Smooth muscle cell of the brain vasculature (primary cell): ENCODE measurements around the gene MAP7.

Experiments used
- DNase-seq: peaks from one replicate; pipeline ENCODE4 v3.0.0-alpha.2; 2012; ENCODE audit warnings: low read depth, low spot score

Gene MAP7

DNA sequence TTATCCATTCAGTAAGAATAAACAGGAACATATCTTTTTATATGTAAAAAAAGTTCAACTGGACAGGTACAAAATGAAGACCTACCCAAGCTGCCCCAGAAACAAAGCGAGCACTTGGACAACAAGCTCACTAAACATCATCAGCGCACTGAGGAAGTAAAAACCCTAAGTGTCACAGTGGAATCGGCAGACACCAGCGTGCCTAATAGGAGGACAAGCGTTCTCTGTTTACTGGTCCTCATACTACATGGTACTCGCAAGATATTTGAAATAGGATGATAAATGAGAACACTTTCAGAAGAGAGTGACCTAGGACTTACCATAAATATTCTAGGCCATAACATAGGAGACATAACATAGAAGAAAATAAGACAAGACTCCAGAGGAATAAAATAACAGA lies 18.2 kb downstream of the MAP7 start:
- no peak for DNase-seq

DNA sequence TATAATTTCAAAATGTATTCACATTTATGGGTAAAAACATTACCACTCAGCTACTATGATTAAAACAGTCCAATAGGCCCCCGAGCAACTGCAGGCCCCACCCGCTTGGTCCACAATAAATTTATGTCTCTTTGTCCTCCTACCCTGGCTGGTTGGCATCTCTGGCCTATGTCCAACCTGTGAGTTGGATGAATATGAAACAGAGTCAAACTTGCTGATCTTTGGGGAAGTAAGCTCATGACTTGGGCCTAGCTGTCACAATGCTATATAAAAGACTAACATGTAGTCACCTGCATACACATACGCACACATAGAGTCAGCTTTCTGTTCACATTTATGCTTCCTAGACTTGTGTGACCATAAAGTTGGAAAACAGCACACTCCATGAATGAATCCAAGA lies 20.5 kb downstream of the MAP7 start:
- no peak for DNase-seq

- DNase-seq = no peak
Measured at GRCh38 chr6:136528477-136528876, 21.7 kb downstream of the MAP7 start.

DNA sequence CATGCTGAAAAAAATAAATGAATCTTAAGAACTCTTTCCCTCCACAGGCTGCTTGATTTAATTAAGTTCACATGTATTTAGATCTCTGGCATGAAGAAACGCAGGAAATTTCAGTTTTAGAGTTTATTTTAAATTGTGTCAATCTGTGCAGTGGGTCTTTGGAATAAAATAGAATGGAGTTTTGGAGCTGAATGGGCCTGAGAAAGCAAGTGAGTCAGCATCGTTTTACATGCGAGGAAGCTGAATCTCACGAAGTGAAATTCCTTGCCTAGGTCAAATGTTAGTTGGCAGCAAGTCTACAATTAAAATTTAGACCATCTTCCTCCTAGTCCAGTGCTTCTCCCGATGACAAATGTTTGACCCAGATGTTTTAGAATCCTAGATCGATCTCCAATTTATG lies 22.4 kb downstream of the MAP7 start:
- no peak for DNase-seq

DNA sequence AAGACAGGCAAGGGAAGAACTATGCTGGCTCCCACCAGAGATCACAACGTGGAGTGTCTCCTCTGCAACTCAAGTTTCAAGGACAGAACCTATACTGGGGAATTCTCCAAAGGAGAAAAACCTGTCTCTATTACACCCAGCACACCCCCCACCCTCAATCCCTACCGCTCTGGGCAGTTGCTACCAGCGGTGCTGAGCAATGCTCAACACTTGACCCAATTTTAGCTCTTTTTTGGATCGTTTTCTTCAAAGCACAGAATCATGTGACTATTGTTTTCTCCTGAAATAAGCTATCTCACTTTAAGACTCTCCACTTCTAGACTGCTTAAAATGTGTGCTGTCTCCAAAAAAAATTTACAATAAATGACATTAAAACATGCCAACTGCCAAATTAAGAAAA lies 23.3 kb downstream of the MAP7 start:
- no peak for DNase-seq

GRCh38 chr6:136526196-136526930 lies 23.9 kb downstream of the MAP7 start:
- DNase-seq = peak; percentile 23

DNA sequence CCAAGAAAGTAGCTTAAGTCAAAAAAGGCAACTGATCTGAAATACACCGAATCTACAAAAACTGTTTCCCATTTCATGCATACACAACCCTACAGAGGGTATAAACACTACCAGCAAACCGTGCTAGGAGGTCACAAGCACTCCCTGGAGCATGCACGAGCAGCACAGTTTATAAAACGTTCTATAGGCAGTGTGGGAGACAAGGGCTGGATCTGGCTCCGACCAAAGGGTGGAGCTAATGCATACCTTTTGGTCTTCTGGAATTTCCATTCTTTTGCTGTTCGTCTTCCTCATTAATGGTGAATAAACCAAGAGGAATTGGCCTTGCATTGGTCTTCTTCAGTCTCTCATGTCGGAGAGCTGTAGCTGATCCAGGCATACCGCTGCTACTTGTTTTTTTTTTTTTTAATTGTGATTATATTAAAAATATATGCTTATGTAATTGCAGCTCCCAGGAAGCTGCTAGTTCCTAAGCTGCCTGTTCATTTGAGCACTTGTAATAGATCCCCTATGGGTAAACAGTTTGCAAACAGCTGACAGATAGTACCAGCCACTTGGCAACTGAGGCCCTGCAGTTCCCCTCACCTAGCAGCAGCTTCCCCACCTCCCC lies 24.5 kb downstream of the MAP7 start:
- DNase-seq = no peak

- DNase-seq = no peak
Measured at GRCh38 chr6:136524936-136525413, 25.2 kb downstream of the MAP7 start.

GRCh38 chr6:136524339-136524935 lies 25.8 kb downstream of the MAP7 start:
- DNase-seq = no peak

DNA sequence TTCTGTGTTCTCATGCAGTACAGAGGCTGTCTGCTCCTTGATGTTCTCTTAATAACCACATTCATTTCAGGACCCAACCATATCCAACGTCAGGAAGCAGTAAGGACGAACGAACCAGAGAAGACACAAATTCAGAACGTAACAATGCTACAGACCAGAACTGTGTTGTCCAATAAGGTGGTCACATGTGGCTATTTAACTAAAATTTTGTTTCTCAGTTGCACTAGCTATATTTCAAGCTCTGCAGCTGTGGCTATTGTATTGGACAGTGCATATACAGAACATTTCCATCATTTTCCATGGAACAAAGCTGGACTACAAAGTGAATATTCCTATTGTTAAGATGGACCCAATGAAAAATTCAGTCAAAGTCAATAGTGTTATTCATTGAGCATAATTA lies 27.0 kb downstream of the MAP7 start:
- no peak for DNase-seq

GRCh38 chr6:136522636-136523035 lies 27.6 kb downstream of the MAP7 start:
- DNase-seq = no peak

DNA sequence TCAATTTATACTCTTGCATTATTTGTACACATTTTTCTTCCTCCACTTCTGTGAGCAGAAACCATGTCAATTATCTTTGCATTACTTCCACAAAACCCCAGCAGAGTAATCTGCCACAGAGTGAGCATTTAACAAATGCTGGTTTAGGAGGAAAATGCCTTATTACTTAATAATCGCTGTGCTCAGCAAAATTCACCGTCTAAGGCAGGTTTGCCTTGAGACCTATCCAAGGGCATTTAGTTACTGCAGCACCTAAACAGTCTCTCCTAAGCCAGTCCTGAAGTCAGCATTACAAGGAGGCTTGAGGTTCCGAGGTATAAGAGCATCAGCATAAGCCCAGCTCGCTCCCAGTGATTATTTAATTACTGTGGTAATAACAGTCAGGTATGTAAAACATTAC lies 28.3 kb downstream of the MAP7 start:
- DNase-seq = no peak

- DNase-seq = no peak
Measured at GRCh38 chr6:136521427-136521826, 28.8 kb downstream of the MAP7 start.

GRCh38 chr6:136520517-136520916 lies 29.7 kb downstream of the MAP7 start:
- no peak for DNase-seq

DNA sequence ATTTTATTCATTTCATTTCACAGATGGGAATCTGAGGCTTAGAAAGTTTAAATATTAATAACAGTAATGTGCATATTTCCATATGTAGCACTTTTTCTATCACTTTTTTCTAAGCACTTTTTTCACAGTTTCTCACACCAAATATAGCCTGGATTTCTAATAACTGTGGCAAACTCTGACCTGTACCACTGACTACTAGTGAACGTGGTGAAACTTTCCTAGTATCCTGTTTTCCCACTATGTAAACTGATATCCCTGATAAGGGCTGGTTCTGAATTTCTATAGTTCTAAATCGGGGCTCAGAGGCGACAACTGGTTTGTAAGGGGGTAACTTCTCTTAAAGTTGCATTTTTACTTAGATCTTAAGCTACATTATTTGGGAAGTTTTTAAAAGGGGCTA lies 32.6 kb downstream of the MAP7 start:
- DNase-seq = no peak

DNA sequence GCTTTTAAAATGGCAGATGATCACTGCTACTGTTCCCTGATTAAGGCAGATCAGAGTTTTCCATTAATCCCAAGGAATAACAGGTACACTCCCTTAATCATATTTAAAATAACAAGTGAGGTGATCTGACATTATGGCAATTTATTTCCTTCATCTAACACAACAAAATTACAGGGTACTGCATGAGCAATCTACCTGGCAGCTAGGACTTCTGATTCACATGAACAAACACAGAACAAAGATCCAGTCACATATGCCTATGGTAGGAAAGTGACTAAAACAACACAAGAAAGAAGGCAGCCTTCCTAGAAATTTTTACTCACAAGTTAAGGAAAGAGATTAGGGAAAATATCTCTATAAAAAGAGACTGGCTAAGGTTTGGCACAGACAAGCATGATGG lies 33.2 kb downstream of the MAP7 start:
- no peak for DNase-seq

DNA sequence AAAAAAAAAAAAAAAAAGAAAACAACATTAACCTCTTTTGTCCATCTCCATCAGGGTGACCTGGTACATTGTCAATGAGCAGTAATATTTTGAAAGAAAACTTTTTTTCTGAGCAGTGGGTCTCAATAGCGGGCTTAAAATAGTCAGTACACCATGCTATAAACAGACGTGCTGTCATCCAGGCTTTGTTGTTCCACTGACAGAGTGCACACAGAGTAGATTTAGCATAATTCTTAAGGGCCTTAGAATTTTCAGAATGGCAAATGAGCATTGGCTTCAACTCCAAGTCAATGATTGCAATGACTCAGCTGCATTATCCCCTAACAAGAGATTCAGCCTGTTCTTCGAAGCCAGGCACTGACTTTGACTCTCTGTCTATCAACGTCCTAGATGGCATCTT lies 35.6 kb downstream of the MAP7 start:
- DNase-seq = no peak

DNA sequence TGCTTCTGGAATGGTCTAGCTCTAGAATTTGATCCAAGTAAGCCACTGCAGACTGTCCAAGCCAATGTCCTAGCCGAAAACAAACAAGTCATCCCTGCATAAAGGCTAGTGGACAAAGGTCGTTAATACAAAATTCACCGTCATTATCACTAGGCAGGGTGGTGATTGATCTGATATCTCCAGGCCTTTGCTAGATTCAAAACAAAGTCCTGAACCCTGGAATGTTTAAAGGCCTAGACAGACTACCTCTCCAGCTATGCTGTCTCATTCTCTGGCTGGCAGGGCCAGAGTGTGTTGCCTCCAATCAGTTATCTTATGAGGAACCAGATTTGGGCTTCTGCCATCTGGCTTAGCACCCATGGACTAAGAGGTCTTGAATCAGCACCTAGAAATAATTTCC lies 38.3 kb downstream of the MAP7 start:
- no peak for DNase-seq

- no peak for DNase-seq
Measured at GRCh38 chr6:136511397-136511796, 38.8 kb downstream of the MAP7 start.

DNA sequence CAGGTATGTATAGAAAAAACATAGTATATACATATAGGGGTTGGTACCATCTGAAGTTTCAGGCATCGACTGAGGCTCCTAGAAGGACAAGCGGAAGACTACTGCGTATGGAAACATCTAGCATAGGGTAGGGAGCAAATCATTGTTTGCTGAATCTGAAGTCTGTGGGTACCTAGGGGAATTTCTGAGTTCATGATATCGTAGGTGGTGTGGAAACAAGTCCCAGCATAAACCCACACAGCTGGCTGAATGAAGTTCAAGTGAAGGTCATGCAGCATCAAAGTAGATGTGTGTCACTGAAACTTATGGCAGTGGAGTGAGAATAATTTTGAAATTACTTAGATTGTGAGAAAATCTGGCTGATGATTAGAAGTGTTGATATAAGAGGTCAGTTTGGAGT lies 39.4 kb downstream of the MAP7 start:
- no peak for DNase-seq

GRCh38 chr6:136510299-136510698 lies 39.9 kb downstream of the MAP7 start:
- DNase-seq = no peak

DNA sequence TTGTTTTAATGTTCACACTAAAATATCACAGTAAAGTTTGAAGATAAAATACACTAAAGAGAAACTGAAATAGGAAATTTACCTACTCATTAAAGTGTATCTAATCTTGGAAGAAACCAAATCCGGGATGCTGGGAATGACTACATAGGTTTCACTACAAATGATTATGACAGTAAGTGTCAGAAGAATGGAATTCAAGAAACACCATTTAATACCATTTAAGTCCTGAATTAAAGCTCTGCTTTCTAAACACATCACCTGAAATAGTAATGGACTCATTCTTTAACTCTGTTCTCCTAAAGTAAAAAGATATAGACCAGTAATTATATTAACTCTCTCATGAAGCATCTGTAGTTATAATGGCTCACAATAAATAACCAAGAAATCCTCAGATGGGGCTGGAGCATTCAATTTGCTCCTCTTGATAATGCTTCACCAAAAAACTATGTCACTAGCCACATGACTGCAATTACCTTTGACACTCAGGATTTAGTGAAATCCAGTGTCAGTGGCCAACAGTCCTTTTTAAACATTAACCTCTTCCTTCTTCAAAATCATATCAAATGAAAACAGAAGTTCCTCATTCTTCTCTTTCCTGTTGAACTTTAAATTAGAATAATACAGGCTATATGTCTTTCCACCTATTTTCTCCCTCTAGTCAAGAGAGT lies 41.4 kb downstream of the MAP7 start:
- no peak for DNase-seq
